Measurements from ENCODE around the gene UFD1.

Gene UFD1, protein sequence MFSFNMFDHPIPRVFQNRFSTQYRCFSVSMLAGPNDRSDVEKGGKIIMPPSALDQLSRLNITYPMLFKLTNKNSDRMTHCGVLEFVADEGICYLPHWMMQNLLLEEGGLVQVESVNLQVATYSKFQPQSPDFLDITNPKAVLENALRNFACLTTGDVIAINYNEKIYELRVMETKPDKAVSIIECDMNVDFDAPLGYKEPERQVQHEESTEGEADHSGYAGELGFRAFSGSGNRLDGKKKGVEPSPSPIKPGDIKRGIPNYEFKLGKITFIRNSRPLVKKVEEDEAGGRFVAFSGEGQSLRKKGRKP

DNA sequence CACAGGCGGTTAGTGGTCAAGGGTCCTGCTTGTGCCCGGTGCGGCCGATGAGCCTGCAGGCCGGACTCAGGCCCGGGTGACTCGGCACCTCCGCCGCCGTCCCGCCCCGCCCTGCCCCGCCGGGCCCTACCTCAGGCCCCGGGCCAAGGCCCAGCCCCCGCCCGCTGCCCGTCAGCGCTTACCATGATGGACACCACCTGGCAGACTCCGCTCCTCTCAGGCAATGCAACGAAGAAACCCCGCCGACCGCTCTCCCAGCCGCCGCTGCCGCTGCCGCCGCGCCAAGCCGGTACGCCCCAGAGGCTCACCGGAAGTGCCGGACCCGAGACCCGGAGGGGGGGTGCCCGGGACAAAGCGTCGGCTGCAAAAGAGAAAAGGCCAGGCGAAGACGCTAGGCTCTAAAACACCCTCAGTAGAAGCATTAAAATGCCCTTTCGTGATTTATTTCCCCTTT, at the start of gene UFD1:
Gene UFD1, minus strand, starts transcription at position 293 of the 454 bp plus-strand sequence. Its CDS starts 108 bp downstream, at position 185.
- H3K36me3 ChIP-seq (ENCODE audit: insufficient read depth, low read length) = peaks cover 7% of the 10 kb centered on the region; the same call in 1 of the 2 replicates
- no peaks in the 10 kb centered on the region for H3K9me3 ChIP-seq (ENCODE audit: control insufficient read depth, insufficient read depth, low read length)
- H3K9ac ChIP-seq (ENCODE audit: low read depth, low read length) = peak within 1 kb of the TSS; percentile 74
- peaks cover 8% of the 10 kb centered on the region; the same call in 1 of the 2 replicates for H3K4me1 ChIP-seq (ENCODE audit: insufficient read depth, low read length)

DNA sequence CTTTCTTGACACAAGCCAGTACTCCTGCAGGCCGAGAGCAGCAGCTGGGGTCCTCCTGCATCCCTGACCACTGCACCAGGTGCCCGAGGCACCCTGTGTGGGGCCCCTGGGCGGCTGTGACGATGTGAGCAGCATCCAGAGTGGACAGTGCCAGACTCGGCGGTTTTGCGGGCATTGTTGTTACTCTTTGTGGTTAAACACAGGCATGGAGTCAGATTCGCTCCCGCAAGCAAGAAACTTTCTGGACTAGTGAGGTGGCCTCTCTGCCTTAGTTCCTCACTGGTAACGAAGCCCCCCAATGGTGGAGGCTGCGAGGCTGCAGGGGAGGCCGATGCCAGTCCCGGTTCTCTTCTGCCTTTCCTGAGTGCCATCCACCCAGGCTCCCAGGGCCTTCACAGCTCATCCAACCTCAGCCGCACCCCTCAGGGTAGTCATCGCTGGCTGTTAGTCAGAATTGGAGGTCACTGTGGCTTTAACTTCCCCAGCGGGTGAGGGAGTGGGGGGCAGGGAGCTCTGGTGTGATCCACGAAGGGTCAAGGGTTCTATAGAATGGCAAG, 48.9 kb upstream of the UFD1 start:
- Histone ChIP-seq H3K4me1 (ENCODE audit: insufficient read depth, low read length) (no peaks in the 10 kb centered on the region), H3K36me3 (ENCODE audit: insufficient read depth, low read length) (no peaks in the 10 kb centered on the region), H3K9me3 (ENCODE audit: control insufficient read depth, insufficient read depth, low read length) (no peaks in the 10 kb centered on the region), H3K9ac (ENCODE audit: low read depth, low read length) (no peak overlapping the region)

DNA sequence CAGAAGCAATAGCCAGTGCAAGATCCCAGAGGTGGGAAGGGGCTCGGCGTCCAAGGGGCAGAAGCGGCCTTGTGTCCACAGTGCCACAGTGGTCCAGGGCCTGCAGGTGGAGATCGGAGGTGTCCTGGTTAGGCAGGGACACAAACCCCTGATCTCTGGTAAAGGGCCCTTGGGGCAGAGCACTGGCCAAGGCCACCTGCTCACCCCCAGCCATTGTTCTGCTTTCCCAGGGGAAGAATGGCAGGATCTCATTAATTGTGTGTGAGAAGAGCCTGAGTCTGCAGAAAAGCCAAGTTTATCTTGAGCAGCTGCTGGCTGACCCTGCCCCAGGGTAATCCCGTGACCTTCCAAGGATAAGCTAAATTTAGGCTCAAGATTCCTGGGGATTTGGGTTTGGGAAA, 48.3 kb upstream of the UFD1 start:
- H3K9ac ChIP-seq (ENCODE audit: low read depth, low read length) = no peak overlapping the region

DNA sequence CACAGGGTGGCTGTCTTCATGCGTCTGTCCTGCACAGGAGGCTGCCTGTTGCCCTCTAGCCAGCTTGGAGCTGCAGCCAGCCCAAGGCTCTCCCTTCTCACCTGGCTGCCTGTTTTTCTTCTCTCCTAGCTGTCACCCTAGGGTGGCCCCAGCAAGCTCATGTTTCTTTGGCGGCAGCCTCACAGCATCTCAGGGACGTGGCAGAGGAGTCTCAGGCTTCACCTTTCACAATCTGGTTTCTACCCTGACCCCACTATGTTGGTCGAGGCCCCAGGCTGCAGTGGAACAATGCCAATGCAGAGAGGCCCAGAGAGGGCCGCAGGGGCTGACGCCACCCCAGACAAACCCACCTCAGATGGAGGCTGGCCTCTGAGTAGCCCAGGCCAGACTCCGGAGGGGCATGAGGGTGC, 47.7 kb upstream of the UFD1 start:
- Histone ChIP-seq H3K9me3 (ENCODE audit: control insufficient read depth, insufficient read depth, low read length) (no peaks in the 10 kb centered on the region), H3K4me1 (ENCODE audit: insufficient read depth, low read length) (no peaks in the 10 kb centered on the region), H3K9ac (ENCODE audit: low read depth, low read length) (no peak overlapping the region)

More for the DNA sequence above, 48.3 kb upstream of the UFD1 start:
- H3K9me3 ChIP-seq (ENCODE audit: control insufficient read depth, insufficient read depth, low read length) = no peaks in the 10 kb centered on the region
- H3K4me1 ChIP-seq (ENCODE audit: insufficient read depth, low read length) = no peaks in the 10 kb centered on the region
- no peaks in the 10 kb centered on the region for H3K36me3 ChIP-seq (ENCODE audit: insufficient read depth, low read length)

DNA sequence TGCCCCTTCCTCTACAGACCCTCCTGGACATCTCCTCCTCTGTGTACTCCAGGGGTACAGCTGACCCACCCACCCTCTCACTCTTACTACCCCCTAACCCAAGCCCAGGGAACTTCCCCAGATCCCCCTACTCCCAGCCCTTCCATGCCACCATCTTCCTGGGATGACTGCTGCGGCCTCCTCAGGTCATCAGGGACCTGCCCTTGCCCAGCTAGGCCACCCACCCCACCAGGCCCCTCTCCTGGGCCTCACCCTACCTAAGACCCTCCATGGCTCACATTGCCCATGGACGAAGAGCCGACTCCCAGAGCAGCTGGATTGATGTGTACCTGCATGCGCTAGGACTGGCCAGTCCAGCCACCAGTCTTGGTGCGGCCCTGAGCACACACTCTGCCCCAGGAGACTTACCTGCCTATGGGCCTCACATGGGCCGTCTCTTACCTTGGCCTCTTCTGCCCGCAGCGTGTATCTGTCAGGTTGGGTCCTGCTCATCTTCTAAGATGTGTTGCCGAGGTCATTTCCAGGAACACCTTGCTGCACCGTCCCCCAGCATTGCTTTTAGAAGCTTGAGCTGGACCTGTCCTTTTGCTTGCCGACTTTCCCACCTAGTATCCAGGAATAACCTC, 47.2 kb upstream of the UFD1 start:
- Histone ChIP-seq H3K9ac (ENCODE audit: low read depth, low read length) (no peak overlapping the region), H3K4me1 (ENCODE audit: insufficient read depth, low read length) (no peaks in the 10 kb centered on the region), H3K9me3 (ENCODE audit: control insufficient read depth, insufficient read depth, low read length) (no peaks in the 10 kb centered on the region), H3K36me3 (ENCODE audit: insufficient read depth, low read length) (no peaks in the 10 kb centered on the region)

More for the DNA sequence above, 47.7 kb upstream of the UFD1 start:
- H3K36me3 ChIP-seq (ENCODE audit: insufficient read depth, low read length) = no peaks in the 10 kb centered on the region

DNA sequence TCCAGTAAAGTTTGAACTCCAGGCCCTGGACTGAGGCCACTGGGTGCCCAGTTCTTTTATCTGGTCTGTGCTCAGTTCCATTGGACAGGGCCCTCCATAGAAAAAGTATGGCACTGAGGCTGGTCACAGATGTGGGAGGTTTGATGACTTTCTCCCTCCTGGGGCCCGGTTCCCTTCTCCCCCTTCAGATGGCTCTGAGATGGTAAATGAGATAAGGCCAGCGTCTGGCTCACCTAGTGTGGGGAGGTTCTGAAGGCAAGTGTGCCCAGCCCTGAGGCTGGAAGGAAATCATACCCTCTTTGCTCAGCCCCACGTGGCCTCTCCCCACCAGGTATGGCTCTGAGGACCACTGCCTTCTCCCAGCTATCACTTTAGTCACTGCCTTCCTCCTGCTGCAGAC, 46.7 kb upstream of the UFD1 start:
- Histone ChIP-seq H3K4me1 (ENCODE audit: insufficient read depth, low read length) (no peaks in the 10 kb centered on the region), H3K36me3 (ENCODE audit: insufficient read depth, low read length) (no peaks in the 10 kb centered on the region), H3K9me3 (ENCODE audit: control insufficient read depth, insufficient read depth, low read length) (no peaks in the 10 kb centered on the region), H3K9ac (ENCODE audit: low read depth, low read length) (no peak overlapping the region)

DNA sequence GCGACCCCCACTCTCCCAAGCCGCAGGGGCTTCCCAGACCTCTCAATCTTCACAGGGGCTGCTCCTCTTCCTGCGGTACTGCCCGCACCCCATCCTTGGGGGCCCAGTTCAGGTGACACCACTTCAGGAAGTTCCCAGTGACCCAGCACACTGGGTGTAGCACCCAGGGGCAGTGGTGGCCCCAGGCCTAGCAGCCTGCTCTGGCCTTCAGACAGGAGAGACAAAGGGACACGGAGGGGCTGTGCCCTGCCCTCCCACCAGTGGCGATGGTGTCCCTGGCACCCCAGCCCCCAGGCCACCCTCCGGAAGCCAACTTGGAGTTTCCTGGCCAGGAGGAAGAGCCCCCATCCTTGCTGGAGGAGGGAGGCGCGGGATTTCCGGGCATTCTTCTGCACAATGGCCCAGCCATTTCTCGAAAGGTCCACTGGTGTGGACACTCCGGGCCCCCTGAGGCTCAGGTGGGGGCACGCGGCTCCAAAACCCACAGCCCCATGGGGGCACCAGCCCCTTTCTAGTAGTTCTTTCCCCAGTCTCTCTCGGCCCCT, 46.2 kb upstream of the UFD1 start:
- Histone ChIP-seq H3K9ac (ENCODE audit: low read depth, low read length) (0 out of 2 replicates have a peak overlapping the region, but pooled peaks have one; percentile 46), H3K9me3 (ENCODE audit: control insufficient read depth, insufficient read depth, low read length) (no peaks in the 10 kb centered on the region), H3K4me1 (ENCODE audit: insufficient read depth, low read length) (no peaks in the 10 kb centered on the region), H3K36me3 (ENCODE audit: insufficient read depth, low read length) (no peaks in the 10 kb centered on the region)

DNA sequence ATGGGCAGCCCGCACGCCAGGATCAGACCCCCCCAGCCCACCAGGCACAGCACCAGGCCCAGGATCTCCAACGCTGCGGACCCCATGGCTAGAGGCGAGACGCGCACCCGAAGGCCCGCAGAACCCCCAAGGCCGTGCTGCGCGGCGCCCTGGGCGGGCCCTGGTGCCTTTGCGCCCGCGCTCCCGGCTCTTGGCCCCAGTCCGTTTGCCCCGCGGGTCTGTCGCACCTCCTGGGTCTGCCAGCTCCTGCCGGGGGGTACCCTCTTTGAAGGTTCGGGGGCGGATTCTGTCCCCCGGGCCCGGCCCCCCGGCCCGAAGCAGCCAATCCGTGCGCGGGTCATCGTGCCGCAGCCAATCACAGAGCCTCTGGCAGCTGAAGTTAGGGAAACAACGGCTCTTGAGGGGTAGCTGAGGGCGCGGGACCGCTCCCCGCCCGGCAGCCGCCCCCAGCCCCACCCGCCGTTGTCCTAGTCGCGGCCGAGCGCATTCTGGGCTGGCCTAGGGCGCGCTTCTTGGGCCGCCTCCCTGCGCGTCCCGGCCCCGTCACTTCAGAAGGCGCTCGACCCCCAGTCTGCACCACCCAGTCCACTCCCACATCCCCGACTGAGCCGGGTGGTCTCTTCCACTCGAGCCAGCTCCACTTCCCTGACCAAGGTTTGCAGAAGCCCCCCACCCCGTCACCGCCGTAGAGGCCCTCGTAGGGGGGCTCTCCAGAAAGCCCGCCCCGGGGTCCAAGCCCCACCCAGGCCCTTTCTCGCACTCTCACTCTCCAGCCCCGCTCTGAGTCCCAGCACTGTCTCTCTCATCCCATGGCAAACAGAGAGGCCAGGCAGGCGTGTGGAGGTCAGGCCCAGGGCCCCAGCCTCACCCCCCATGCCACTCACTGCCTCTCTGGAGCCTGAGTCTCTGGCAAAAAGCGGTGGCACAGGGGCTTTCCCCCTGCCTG, 45.5 kb upstream of the UFD1 start, which contains the start of gene CLDN5:
Gene CLDN5, minus strand, starts transcription at position 241 of the 946 bp plus-strand sequence. Its CDS starts 155 bp downstream, at position 86.
- H3K9me3 ChIP-seq (ENCODE audit: control insufficient read depth, insufficient read depth, low read length) = no peaks in the 10 kb centered on the region
- H3K9ac ChIP-seq (ENCODE audit: low read depth, low read length) = peak within 1 kb of the TSS; percentile 46

DNA sequence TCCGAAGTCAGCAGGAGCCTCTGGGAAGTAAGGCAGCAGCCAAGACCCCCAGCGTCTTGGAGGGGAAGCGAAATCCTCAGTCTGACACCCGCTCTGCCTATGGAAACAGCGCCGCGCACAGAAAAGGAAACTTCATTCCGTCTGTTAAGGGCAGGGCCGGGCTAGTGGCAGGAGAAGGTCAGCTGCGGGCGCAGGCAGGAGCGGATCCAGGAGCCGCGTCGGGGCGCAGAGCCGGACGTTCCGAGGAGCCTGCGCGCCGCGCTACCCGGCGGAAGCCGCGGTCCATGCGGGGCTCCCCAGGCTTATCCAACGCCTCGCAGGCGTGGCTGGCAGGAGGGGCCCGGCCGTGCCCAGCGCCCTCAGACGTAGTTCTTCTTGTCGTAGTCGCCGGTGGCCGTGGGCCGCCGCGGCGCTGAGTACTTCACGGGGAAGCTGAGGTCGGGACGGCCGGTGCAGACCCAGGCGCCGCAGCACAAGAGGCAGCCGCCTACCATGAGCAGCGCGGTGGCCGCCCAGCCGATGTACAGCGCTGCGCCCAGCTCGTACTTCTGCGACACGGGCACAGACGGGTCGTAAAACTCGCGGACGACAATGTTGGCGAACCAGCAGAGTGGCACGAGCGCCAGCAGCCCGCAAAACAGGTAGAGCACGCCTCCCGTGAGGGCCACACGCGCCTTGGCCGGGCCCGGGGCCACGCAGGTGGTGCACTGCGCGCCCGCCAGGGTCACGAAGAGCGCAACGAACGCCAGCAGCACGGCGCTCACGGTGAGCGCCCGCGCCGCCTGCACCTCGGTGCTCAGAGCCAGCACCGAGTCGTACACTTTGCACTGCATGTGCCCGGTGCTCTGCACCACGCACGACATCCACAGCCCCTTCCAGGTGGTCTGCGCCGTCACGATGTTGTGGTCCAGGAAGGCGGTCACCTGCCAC, 44.5 kb upstream of the UFD1 start:
- Histone ChIP-seq H3K9me3 (ENCODE audit: control insufficient read depth, insufficient read depth, low read length) (no peaks in the 10 kb centered on the region), H3K36me3 (ENCODE audit: insufficient read depth, low read length) (no peaks in the 10 kb centered on the region), H3K4me1 (ENCODE audit: insufficient read depth, low read length) (no peaks in the 10 kb centered on the region), H3K9ac (ENCODE audit: low read depth, low read length) (peak overlapping the region; percentile 46; the same call in 1 of the 2 replicates)

More for the DNA sequence above, 45.5 kb upstream of the UFD1 start, which contains the start of gene CLDN5:
- H3K4me1 ChIP-seq (ENCODE audit: insufficient read depth, low read length) = no peaks in the 10 kb centered on the region
- no peaks in the 10 kb centered on the region for H3K36me3 ChIP-seq (ENCODE audit: insufficient read depth, low read length)

DNA sequence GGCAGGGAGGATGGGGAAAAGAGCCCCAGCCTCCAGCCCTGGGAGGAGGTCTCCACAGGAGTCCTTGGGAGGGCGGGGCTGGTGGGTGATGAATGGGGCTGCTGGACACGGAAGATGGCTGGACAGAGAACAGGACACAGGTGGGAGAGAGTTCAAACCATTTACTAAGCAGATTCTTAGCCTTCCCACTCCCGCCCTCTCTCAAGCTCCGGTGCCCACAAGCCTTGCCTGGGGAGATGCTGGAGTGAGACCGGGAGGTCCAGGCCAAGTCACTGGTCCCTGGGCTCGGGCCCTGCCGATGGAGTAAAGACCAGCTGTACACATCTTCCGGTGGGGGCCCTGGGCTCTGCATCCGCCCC, 43.9 kb upstream of the UFD1 start:
- H3K4me1 ChIP-seq (ENCODE audit: insufficient read depth, low read length) = no peaks in the 10 kb centered on the region
- no peaks in the 10 kb centered on the region for H3K36me3 ChIP-seq (ENCODE audit: insufficient read depth, low read length)
- H3K9me3 ChIP-seq (ENCODE audit: control insufficient read depth, insufficient read depth, low read length) = no peaks in the 10 kb centered on the region
- H3K9ac ChIP-seq (ENCODE audit: low read depth, low read length) = peak overlapping the region; percentile 46; the same call in 1 of the 2 replicates

DNA sequence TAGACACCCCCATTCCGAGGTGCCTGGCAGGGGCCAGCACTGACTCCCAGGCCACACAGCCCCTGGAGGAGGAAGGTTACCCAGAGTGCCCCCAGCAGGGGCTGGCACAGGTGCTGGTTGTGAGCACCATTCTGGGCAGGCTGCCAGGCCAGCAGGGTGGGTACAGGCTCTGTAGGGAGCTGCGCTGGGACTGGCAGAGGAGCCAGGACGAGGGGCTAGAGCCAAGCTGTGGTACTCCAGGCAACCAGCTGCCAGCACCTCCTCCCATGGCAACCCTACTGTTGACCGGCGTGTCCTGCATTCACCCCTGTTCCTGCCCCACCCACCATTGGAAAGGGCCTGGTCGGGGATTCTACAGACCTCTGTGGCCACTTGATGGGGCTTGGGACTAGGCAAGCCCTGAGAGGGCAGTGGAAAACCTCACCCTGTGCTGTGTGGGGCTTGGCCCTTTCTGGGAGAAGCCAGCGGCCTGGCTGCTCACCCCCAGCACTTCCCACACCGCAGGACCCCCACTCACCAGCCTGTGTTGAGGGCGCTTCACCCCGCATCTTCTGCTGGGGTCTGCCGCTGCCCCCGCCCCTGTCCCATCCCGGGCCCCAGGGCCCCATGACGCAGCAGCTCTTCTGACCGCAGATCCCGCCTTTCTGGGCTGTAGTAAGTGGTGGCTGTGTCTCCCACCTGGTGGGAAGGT, 43.3 kb upstream of the UFD1 start:
- no peak overlapping the region for H3K9ac ChIP-seq (ENCODE audit: low read depth, low read length)
- H3K4me1 ChIP-seq (ENCODE audit: insufficient read depth, low read length) = no peaks in the 10 kb centered on the region
- H3K9me3 ChIP-seq (ENCODE audit: control insufficient read depth, insufficient read depth, low read length) = no peaks in the 10 kb centered on the region
- H3K36me3 ChIP-seq (ENCODE audit: insufficient read depth, low read length) = peaks cover 3% of the 10 kb centered on the region; the same call in 1 of the 2 replicates

DNA sequence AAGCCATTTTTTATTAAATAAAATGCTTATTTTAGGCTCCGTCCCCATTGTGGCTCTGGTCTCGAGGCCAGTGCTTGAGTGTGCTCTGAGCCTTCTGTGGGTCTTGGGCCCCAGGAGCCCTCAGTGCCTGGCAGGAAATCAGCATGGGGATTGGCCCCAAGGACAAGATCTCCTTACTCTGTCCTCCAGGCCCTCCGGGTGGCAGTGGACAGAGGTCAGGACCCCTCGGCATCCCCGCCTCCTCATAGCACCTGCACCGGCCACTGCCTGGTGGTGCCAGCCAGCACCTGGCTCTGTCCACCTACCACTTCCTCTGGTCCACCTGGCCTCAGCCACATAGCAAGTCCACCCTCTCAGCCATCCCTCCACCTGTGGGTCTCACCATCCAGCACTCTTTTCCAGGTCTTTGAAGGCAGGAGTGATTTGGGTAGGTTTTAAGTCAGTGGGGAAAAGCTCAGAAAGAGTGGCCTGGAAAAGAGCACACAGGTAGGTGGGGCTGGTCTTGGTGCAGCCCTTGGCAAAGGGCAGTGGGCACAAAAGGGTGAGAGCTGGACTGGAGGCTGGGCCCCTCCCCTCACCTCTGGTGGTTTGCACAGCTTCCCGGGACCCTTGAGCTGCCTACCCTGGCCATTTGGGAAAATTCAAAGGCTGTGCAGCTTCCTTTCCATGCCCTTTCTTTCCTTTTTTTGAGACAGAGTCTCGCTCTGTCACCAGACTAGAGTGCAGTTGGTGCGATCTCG, 41.7 kb upstream of the UFD1 start:
- H3K9ac ChIP-seq (ENCODE audit: low read depth, low read length) = no peak overlapping the region
- no peaks in the 10 kb centered on the region for H3K9me3 ChIP-seq (ENCODE audit: control insufficient read depth, insufficient read depth, low read length)
- H3K36me3 ChIP-seq (ENCODE audit: insufficient read depth, low read length) = peaks cover 3% of the 10 kb centered on the region; the same call in 1 of the 2 replicates
- H3K4me1 ChIP-seq (ENCODE audit: insufficient read depth, low read length) = no peaks in the 10 kb centered on the region
